GM23338 (cell line): ENCODE data around the gene MEF2D. TPM values are rescaled to one million over a fixed set of nuclear protein-coding genes. Genes with fewer than 3 reads are reported as not detected.

Experiments used
- ATAC-seq: fragments of 200-7000 bp; cut with Tn5 transposase; 3 replicates; pipeline ENCODE4 v1.9.1; 2020
- DNase-seq: peaks from one replicate; pipeline ENCODE4 v3.0.0-alpha.2; 2015; ENCODE audit warnings: low spot score
- H2AFZ ChIP-seq: fragments of 200-600 bp; sonication (generic); 2 replicates; pipeline ENCODE4 v1.8.0; 2016; ENCODE audit warnings: antibody characterized with exemption, mild to moderate bottlenecking, moderate library complexity
- H3F3A ChIP-seq: fragments of 200-600 bp; sonication (generic); replicated peaks from 2 replicates; pipeline ENCODE4 v1.8.0; 2017; ENCODE audit warnings: antibody characterized with exemption, mixed run types, low read depth
- H3K27ac ChIP-seq: fragments of 200-600 bp; sonication (generic); 2 replicates; pipeline ENCODE4 v1.6.1; 2016; ENCODE audit warnings: low read depth
- H3K27me3 ChIP-seq: fragments of 200-600 bp; sonication (generic); 2 replicates; pipeline ENCODE4 v1.8.0; 2016; ENCODE audit warnings: mild to moderate bottlenecking, mixed run types, moderate library complexity; ENCODE audit not compliant: insufficient read depth
- H3K36me3 ChIP-seq: fragments of 200-600 bp; sonication (generic); 2 replicates; pipeline ENCODE4 v1.8.0; 2016; ENCODE audit warnings: mild to moderate bottlenecking; ENCODE audit not compliant: insufficient read depth
- H3K4me1 ChIP-seq: fragments of 200-600 bp; sonication (generic); 2 replicates; pipeline ENCODE4 v1.8.0; 2016; ENCODE audit warnings: mild to moderate bottlenecking, moderate library complexity; ENCODE audit not compliant: insufficient read depth
- H3K4me2 ChIP-seq: fragments of 200-600 bp; sonication (generic); 2 replicates; pipeline ENCODE4 v1.7.1; 2017; ENCODE audit warnings: mixed run types
- H3K4me3 ChIP-seq: fragments of 200-600 bp; sonication (generic); 2 replicates; pipeline ENCODE4 v1.6.1; 2016; ENCODE audit warnings: mixed run types
- H3K79me2 ChIP-seq: fragments of 200-600 bp; sonication (generic); replicated peaks from 2 replicates; pipeline ENCODE4 v1.8.0; 2017; ENCODE audit warnings: mild to moderate bottlenecking; ENCODE audit not compliant: insufficient read depth
- H3K9me2 ChIP-seq: fragments of 200-600 bp; sonication (generic); 2 replicates; pipeline ENCODE4 v1.8.0; 2017; ENCODE audit not compliant: insufficient read depth
- H4K20me1 ChIP-seq: fragments of 200-600 bp; sonication (generic); replicated peaks from 2 replicates; pipeline ENCODE4 v1.8.0; 2017; ENCODE audit warnings: mild to moderate bottlenecking; ENCODE audit not compliant: insufficient read depth
- H3K27ac Mint-ChIP-seq: 2 replicates; pipeline ENCODE4 v1.8.0; 2020; ENCODE audit warnings: inconsistent platforms, mild to moderate bottlenecking, moderate library complexity, mixed read lengths
- H3K27me3 Mint-ChIP-seq: 3 replicates; pipeline ENCODE4 v1.8.0; 2022; ENCODE audit warnings: low read depth, mild to moderate bottlenecking, moderate library complexity, mixed read lengths, inconsistent platforms; ENCODE audit not compliant: insufficient read depth, poor library complexity
- H3K36me3 Mint-ChIP-seq: 3 replicates; pipeline ENCODE4 v1.8.0; 2021; ENCODE audit warnings: low read depth, mild to moderate bottlenecking, inconsistent platforms, moderate library complexity, mixed read lengths
- H3K4me1 Mint-ChIP-seq: 3 replicates; pipeline ENCODE4 v1.8.0; 2020; ENCODE audit warnings: mild to moderate bottlenecking, inconsistent platforms, mixed read lengths
- H3K4me3 Mint-ChIP-seq: 3 replicates; pipeline ENCODE4 v1.8.0; 2021; ENCODE audit warnings: moderate library complexity, mild to moderate bottlenecking, inconsistent platforms, mixed read lengths
- H3K9me3 Mint-ChIP-seq: 3 replicates; pipeline ENCODE4 v1.8.0; 2020; ENCODE audit warnings: moderate library complexity, mild to moderate bottlenecking, inconsistent platforms, mixed read lengths
- CREB1 ChIP-seq: fragments of 250-450 bp; sonication (Bioruptor Pico); IDR thresholded peaks from 2 replicates; pipeline ENCODE4 v1.5.0; 2020; ENCODE audit warnings: low read depth, mild to moderate bottlenecking, moderate library complexity
- EZH2 ChIP-seq: fragments of 200-600 bp; sonication (generic); IDR thresholded peaks from one replicate; pipeline ENCODE4 v1.8.0; 2017; ENCODE audit warnings: antibody characterized with exemption, mild to moderate bottlenecking, low read depth; ENCODE audit not compliant: unreplicated experiment
- ZNF114 ChIP-seq: fragments of 250-450 bp; sonication (Bioruptor Pico); IDR thresholded peaks from 2 replicates; pipeline ENCODE4 v1.5.0; 2020; ENCODE audit warnings: mild to moderate bottlenecking, moderate library complexity
- ZNF462 ChIP-seq: fragments of 250-450 bp; sonication (Bioruptor Pico); IDR thresholded peaks from 2 replicates; pipeline ENCODE4 v1.5.0; 2020; ENCODE audit warnings: mild to moderate bottlenecking, moderate library complexity
- polyA plus RNA-seq: library from polyadenylated mRNA; unstranded; fragments of >200 nt; fragmentation: Nextera tagmentation; extraction: Ambion mirVana; gene quantifications from 2 replicates; pipeline ENCODE4 v1.2.1, GENCODE V29; 2016
- total RNA-seq: library from RNA; depleted of rRNA; stranded (reverse); fragments of >200 nt; shearing (Covaris generic); gene quantifications from 2 replicates; pipeline ENCODE4 v1.2.3, GENCODE V29; 2014
- TF ChIP-seq, protein P1 (sequence below), 2 experiments: fragments of 200-600 bp in 1 of 2; sonication (generic) in 1 of 2; conservative IDR thresholded peaks; 2 replicates each; pipeline versions ENCODE4 v1.5.1 to v1.6.1; 2016 to 2017; ENCODE audit warnings: antibody characterized with exemption in 2 of 2, low read depth in 2 of 2, mild to moderate bottlenecking in 2 of 2, moderate library complexity in 1 of 2
- TF ChIP-seq, protein P2 (sequence below): IDR thresholded peaks from 2 replicates; pipeline ENCODE4 v1.6.1; 2016; ENCODE audit warnings: antibody characterized with exemption

The MEF2D gene
- total and polyA plus RNA-seq, 2 experiments from 2014 or later: 10.6 to 15.5 TPM

GRCh38 chr1:156528875-156529425, 28.4 kb upstream of the MEF2D start (continued):
- TF ChIP-seq ZNF462 (CRISPR knock-in tag): no peak
- no peak for TF ChIP-seq CREB1 (CRISPR knock-in tag)
- TF ChIP-seq EZH2: no peak
- TF ChIP-seq ZNF114 (CRISPR knock-in tag): no peak

GRCh38 chr1:156528231-156528630, 27.7 kb upstream of the MEF2D start:
- Histone ChIP-seq H3K79me2 (no peaks in the 10 kb centered on the region), H3K4me3 (no peak overlapping the region), H3K4me1 (peaks cover 19% of the 10 kb centered on the region; the same call in 1 of the 2 replicates), H3F3A (no peaks in the 10 kb centered on the region), H2AFZ (no peak overlapping the region), H3K4me2 (no peak overlapping the region), H3K36me3 (no peaks in the 10 kb centered on the region), H4K20me1 (no peaks in the 10 kb centered on the region; the same call in 1 of the 2 replicates), H3K27me3 (no peaks in the 10 kb centered on the region), H3K27ac (no peak overlapping the region), H3K9me2 (no peaks in the 10 kb centered on the region)
- H3K27ac Mint-ChIP-seq: no peak overlapping the region
- no peak for DNase-seq
- H3K36me3 Mint-ChIP-seq: peaks cover 49% of the 10 kb centered on the region
- no peak for ATAC-seq
- peaks cover 22% of the 10 kb centered on the region for H3K4me1 Mint-ChIP-seq
- peaks cover 6% of the 10 kb centered on the region for H3K27me3 Mint-ChIP-seq
- no peak overlapping the region for H3K4me3 Mint-ChIP-seq
- TF ChIP-seq, protein P1, sequence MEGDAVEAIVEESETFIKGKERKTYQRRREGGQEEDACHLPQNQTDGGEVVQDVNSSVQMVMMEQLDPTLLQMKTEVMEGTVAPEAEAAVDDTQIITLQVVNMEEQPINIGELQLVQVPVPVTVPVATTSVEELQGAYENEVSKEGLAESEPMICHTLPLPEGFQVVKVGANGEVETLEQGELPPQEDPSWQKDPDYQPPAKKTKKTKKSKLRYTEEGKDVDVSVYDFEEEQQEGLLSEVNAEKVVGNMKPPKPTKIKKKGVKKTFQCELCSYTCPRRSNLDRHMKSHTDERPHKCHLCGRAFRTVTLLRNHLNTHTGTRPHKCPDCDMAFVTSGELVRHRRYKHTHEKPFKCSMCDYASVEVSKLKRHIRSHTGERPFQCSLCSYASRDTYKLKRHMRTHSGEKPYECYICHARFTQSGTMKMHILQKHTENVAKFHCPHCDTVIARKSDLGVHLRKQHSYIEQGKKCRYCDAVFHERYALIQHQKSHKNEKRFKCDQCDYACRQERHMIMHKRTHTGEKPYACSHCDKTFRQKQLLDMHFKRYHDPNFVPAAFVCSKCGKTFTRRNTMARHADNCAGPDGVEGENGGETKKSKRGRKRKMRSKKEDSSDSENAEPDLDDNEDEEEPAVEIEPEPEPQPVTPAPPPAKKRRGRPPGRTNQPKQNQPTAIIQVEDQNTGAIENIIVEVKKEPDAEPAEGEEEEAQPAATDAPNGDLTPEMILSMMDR (conservative IDR thresholded peaks at IDR 0.05; ENCODE audit: low read depth in 2 of 2): no peak
- no peak for TF ChIP-seq EZH2
- TF ChIP-seq, protein P2, sequence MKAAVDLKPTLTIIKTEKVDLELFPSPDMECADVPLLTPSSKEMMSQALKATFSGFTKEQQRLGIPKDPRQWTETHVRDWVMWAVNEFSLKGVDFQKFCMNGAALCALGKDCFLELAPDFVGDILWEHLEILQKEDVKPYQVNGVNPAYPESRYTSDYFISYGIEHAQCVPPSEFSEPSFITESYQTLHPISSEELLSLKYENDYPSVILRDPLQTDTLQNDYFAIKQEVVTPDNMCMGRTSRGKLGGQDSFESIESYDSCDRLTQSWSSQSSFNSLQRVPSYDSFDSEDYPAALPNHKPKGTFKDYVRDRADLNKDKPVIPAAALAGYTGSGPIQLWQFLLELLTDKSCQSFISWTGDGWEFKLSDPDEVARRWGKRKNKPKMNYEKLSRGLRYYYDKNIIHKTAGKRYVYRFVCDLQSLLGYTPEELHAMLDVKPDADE: no peak
- TF ChIP-seq ZNF462 (CRISPR knock-in tag): no peak
- no peaks in the 10 kb centered on the region for H3K9me3 Mint-ChIP-seq
